ENCODE data around the gene YIF1B.

GRCh38 chr19:38317104-38317612 lies 1.4 kb upstream of the YIF1B start:
- TF ChIP-seq CTCF (IDR thresholded peaks at IDR 0.05) (no peak), POLR2A (IDR thresholded peaks at IDR 0.05) (peak; percentile 14), EP300 (IDR thresholded peaks at IDR 0.05; ENCODE audit: low read depth) (no peak)
